MM.1S (cell line): ENCODE measurements around the gene USP33.
"Not testable (repeated sequence)": the region's sequence is repeated elsewhere in the genome, so short reads cannot be mapped to it uniquely, and the experiment has no call there.

Experiments
- DNase-seq: peaks from one replicate; pipeline ENCODE4 v3.0.0-alpha.2; 2015
- H2AFZ ChIP-seq: fragments of 300-600 bp; sonication (generic); 2 replicates; pipeline ENCODE4 v1.6.0; 2016; ENCODE audit warnings: antibody characterized with exemption, low read length
- H3F3A ChIP-seq: fragments of 300-600 bp; sonication (generic); 2 replicates; pipeline ENCODE4 v1.6.1; 2016; ENCODE audit warnings: mild to moderate bottlenecking, antibody characterized with exemption, low read length, moderate library complexity, mixed read lengths; ENCODE audit not compliant: insufficient read depth
- H3K27ac ChIP-seq: fragments of 300-600 bp; sonication (generic); 2 replicates; pipeline ENCODE4 v1.5.1; 2016; ENCODE audit warnings: mild to moderate bottlenecking, low read length
- H3K27me3 ChIP-seq: fragments of 300-600 bp; sonication (generic); replicated peaks from 2 replicates; pipeline ENCODE4 v1.6.0; 2016; ENCODE audit warnings: low read length; ENCODE audit not compliant: insufficient read depth
- H3K36me3 ChIP-seq: fragments of 300-600 bp; sonication (generic); replicated peaks from 2 replicates; pipeline ENCODE4 v1.6.1; 2016; ENCODE audit warnings: mild to moderate bottlenecking, low read length, mixed read lengths; ENCODE audit not compliant: insufficient read depth
- H3K4me1 ChIP-seq: fragments of 300-600 bp; sonication (generic); 2 replicates; pipeline ENCODE4 v1.6.1; 2016; ENCODE audit warnings: low read length, mixed read lengths
- H3K4me2 ChIP-seq: fragments of 300-600 bp; sonication (generic); 2 replicates; pipeline ENCODE4 v1.6.0; 2016; ENCODE audit warnings: low read depth, low read length
- H3K4me3 ChIP-seq: fragments of 300-600 bp; sonication (generic); 2 replicates; pipeline ENCODE4 v1.5.1; 2016; ENCODE audit warnings: low read length, mixed read lengths
- H3K79me2 ChIP-seq: fragments of 300-600 bp; sonication (generic); 2 replicates; pipeline ENCODE4 v1.6.1; 2016; ENCODE audit warnings: mixed run types, low read length, mixed read lengths
- H3K9ac ChIP-seq: fragments of 300-600 bp; sonication (generic); 2 replicates; pipeline ENCODE4 v1.6.1; 2016; ENCODE audit warnings: low read length, mixed read lengths
- H3K9me2 ChIP-seq: fragments of 300-600 bp; sonication (generic); replicated peaks from 2 replicates; pipeline ENCODE4 v1.6.1; 2016; ENCODE audit warnings: mild to moderate bottlenecking, low read length, mixed read lengths; ENCODE audit not compliant: insufficient read depth
- H3K9me3 ChIP-seq: fragments of 300-600 bp; sonication (generic); replicated peaks from 2 replicates; pipeline ENCODE4 v1.6.1; 2016; ENCODE audit warnings: mild to moderate bottlenecking, low read length, mixed read lengths; ENCODE audit not compliant: insufficient read depth
- H4K20me1 ChIP-seq: fragments of 300-600 bp; sonication (generic); 2 replicates; pipeline ENCODE4 v1.6.1; 2016; ENCODE audit warnings: mild to moderate bottlenecking, low read length, moderate library complexity, mixed read lengths; ENCODE audit not compliant: insufficient read depth
- EZH2 ChIP-seq: fragments of 300-600 bp; sonication (generic); optimal IDR thresholded peaks from 2 replicates; pipeline ENCODE3; 2017; ENCODE audit warnings: low read depth, mild to moderate bottlenecking, antibody characterized with exemption, low read length, mixed read lengths
- EZH2phosphoT487 ChIP-seq: fragments of 300-600 bp; sonication (generic); IDR thresholded peaks from 2 replicates; pipeline ENCODE4 v1.6.1; 2018; ENCODE audit warnings: antibody characterized with exemption, low read length
- TF ChIP-seq, protein P1 (sequence below): fragments of 300-600 bp; sonication (generic); IDR thresholded peaks from 2 replicates; pipeline ENCODE4 v1.5.1; 2016; ENCODE audit warnings: antibody characterized with exemption, low read length, mixed read lengths

Gene USP33

GRCh38 chr1:77797991-77798390, 38.3 kb upstream of the USP33 start:
- no peak overlapping the region for H3K4me2 ChIP-seq
- H3K27ac ChIP-seq = no peak overlapping the region
- no peaks in the 10 kb centered on the region for H3K36me3 ChIP-seq
- H3K79me2 ChIP-seq = no peaks in the 10 kb centered on the region
- no peaks in the 10 kb centered on the region for H4K20me1 ChIP-seq
- no peak overlapping the region for H2AFZ ChIP-seq
- no peak overlapping the region for H3K9ac ChIP-seq
- H3K27me3 ChIP-seq = no peaks in the 10 kb centered on the region
- no peaks in the 10 kb centered on the region for H3K4me1 ChIP-seq
- no peaks in the 10 kb centered on the region for H3K9me2 ChIP-seq
- no peaks in the 10 kb centered on the region for H3K9me3 ChIP-seq
- TF ChIP-seq EZH2 (no peak), EZH2phosphoT487 (no peak)
- TF ChIP-seq, protein P1, sequence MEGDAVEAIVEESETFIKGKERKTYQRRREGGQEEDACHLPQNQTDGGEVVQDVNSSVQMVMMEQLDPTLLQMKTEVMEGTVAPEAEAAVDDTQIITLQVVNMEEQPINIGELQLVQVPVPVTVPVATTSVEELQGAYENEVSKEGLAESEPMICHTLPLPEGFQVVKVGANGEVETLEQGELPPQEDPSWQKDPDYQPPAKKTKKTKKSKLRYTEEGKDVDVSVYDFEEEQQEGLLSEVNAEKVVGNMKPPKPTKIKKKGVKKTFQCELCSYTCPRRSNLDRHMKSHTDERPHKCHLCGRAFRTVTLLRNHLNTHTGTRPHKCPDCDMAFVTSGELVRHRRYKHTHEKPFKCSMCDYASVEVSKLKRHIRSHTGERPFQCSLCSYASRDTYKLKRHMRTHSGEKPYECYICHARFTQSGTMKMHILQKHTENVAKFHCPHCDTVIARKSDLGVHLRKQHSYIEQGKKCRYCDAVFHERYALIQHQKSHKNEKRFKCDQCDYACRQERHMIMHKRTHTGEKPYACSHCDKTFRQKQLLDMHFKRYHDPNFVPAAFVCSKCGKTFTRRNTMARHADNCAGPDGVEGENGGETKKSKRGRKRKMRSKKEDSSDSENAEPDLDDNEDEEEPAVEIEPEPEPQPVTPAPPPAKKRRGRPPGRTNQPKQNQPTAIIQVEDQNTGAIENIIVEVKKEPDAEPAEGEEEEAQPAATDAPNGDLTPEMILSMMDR = no peak
- DNase-seq = no peak
- no peaks in the 10 kb centered on the region for H3F3A ChIP-seq
- H3K4me3 ChIP-seq = no peak overlapping the region

DNA sequence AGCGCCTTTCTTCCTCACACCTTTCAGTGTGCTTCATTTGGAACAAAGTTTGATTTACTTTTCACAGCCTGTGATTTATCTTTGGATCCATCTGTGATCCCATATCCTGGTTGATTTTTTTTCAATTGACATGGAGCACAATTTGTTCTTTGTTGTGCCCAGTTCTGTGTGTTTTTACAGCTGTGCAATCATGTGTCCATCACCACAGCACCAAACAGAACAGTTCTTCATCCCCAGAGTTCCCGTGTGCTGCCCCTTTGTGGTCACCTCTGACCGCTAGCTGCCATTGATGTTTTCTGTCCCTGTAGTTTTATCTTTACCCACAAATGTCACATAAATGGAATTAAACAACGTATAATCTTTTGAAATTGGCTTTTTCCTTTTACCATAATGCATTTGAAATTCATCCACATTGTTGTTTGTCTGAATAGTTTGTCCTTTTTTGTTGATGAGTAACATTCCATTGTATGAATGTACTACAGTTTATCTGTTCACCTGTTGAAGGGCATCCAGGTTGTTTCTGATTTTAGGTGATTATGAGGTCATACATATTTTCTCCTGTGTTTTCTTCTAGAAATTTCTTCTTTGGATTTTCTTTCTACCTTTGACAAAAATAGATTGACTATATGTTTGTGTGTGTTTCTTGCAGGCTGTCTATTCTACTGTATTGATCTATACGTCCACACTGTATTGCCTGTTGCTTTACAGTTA, 37.2 kb upstream of the USP33 start:
- H3K36me3 ChIP-seq = no peaks in the 10 kb centered on the region
- H3K4me3 ChIP-seq = no peak overlapping the region
- no peaks in the 10 kb centered on the region for H3K79me2 ChIP-seq
- no peak overlapping the region for H3K4me2 ChIP-seq
- H3K9ac ChIP-seq = no peak overlapping the region
- H3K27me3 ChIP-seq = no peaks in the 10 kb centered on the region
- H3K9me2 ChIP-seq = no peaks in the 10 kb centered on the region
- DNase-seq = no peak
- no peaks in the 10 kb centered on the region for H3K9me3 ChIP-seq
- H3F3A ChIP-seq = no peaks in the 10 kb centered on the region
- no peaks in the 10 kb centered on the region for H3K4me1 ChIP-seq
- TF ChIP-seq, protein P1 = no peak
- TF ChIP-seq EZH2phosphoT487 (no peak), EZH2 (no peak)
- H3K27ac ChIP-seq = no peak overlapping the region
- no peak overlapping the region for H2AFZ ChIP-seq
- no peaks in the 10 kb centered on the region for H4K20me1 ChIP-seq

DNA sequence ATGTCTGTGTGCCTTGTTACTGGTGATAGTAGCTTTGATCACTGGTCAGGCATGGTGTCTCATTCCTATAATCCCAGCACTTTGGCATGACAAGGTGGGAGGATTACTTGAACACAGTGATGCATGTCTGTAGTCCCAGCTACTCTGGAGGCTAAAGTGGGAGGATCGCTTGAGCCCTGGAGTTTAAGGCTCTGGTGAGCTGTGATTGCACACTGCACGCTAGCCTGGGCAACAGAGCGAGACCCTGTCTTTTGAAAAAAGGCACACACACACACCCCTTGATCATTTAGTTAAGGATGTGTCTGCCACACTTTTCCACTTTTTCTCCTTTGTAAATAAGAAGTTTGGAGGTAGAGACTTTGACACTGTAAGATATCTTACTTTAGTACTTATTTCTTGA, 34.9 kb upstream of the USP33 start:
- Histone ChIP-seq H3K4me1 (no peaks in the 10 kb centered on the region), H3K4me3 (no peak overlapping the region), H3K27me3 (no peaks in the 10 kb centered on the region), H3K4me2 (no peak overlapping the region), H2AFZ (no peak overlapping the region), H3K9me2 (no peaks in the 10 kb centered on the region), H3F3A (no peaks in the 10 kb centered on the region), H3K27ac (no peak overlapping the region), H3K36me3 (no peaks in the 10 kb centered on the region), H3K79me2 (no peaks in the 10 kb centered on the region), H4K20me1 (no peaks in the 10 kb centered on the region), H3K9me3 (no peaks in the 10 kb centered on the region), H3K9ac (no peak overlapping the region)
- DNase-seq = no peak
- TF ChIP-seq EZH2 (no peak), EZH2phosphoT487 (no peak)
- TF ChIP-seq, protein P1 = no peak

DNA sequence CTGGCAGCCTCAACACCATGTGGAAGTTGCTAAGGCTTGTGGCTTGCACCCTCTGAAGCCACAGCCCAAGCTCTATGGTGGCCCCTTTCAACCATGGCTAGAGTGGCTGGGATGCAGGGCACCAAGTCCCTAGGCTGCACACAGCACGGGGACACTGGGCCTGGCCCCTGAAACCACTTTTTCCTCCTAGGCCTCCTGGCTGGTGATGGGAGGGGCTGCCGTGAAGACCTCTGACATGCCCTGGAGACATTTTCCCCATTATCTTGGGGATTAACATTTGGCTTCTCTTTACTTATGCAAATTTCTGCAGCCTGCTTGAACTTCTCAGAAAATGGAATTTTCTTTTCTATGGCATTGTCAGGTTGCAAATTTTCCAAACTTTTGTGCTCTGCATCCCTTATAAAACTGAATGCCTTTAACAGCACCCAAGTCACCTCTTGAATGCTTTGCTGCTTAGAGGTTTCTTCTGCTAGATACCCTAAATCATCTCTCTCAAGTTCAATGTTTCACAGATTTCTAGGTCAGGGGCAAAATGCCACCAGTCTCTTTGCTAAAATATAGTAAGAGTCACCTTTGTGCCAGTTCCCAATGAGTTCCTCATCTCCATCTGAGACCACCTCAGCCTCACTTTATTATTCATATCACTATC, 26.6 kb upstream of the USP33 start:
- DNase-seq, H3K36me3 ChIP-seq, H3K4me1 ChIP-seq, H4K20me1 ChIP-seq, H3K9me3 ChIP-seq, H3K9ac ChIP-seq, H3K27ac ChIP-seq, H3K9me2 ChIP-seq, H2AFZ ChIP-seq, H3F3A ChIP-seq, H3K4me3 ChIP-seq, H3K4me2 ChIP-seq, H3K27me3 ChIP-seq: not testable (repeated sequence)
- H3K79me2 ChIP-seq = peaks cover 22% of the 10 kb centered on the region
